Measurements from ENCODE around the gene IL3.

DNA sequence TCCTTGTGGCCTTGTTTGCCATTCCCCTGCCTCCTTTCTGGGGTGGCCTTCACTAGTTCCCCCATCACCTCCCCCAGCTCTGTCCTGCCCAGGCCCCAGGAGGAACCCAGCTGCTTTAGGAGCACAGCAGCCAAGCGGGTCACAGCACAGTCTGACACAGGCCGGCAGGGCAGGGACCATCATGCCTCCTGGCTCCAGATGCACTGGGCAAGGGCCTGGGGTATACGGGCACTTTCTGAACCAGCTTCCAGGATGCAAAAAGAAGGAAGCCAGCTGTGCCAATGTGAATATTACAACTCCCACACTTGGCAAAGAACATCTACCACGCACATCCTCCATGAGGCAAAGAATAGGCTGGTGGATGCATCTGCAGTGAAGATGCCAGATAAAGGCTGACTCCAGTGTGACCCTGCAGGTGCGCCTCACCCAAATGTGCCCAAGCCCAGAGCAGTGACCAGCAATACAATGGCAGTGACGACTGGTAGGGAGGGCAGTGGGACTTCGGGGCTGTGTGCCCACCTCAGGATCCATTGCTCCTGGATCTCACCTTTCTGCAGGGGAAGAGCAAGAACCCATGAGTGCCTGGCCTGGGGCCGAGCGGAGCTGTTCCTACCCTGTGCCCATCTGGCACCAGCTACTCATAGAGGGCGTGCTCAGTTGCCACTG lies 6.3 kb upstream of the IL3 start:
- TF ChIP-seq, protein P1, sequence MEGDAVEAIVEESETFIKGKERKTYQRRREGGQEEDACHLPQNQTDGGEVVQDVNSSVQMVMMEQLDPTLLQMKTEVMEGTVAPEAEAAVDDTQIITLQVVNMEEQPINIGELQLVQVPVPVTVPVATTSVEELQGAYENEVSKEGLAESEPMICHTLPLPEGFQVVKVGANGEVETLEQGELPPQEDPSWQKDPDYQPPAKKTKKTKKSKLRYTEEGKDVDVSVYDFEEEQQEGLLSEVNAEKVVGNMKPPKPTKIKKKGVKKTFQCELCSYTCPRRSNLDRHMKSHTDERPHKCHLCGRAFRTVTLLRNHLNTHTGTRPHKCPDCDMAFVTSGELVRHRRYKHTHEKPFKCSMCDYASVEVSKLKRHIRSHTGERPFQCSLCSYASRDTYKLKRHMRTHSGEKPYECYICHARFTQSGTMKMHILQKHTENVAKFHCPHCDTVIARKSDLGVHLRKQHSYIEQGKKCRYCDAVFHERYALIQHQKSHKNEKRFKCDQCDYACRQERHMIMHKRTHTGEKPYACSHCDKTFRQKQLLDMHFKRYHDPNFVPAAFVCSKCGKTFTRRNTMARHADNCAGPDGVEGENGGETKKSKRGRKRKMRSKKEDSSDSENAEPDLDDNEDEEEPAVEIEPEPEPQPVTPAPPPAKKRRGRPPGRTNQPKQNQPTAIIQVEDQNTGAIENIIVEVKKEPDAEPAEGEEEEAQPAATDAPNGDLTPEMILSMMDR (conservative IDR thresholded peaks at IDR 0.05; ENCODE audit: low read depth, low read length) = no peak
- no peak for TF ChIP-seq EZH2 (IDR thresholded peaks at IDR 0.05; ENCODE audit: borderline replicate concordance, low read depth, low read length, poor library complexity, severe bottlenecking)

Data from A673 (cell line).